NCI-H345 treated with DMSO at 0.1 percent for 48 hours (cell line): ENCODE results near the gene CCDC200.
"Not testable (repeated sequence)": the region's sequence is repeated elsewhere in the genome, so short reads cannot be mapped to it uniquely, and the experiment has no call there.

Experiments used
- DNase-seq: peaks from one replicate; lab custom pipeline; 2025; ENCODE audit not compliant: unreplicated experiment; lab: John Stamatoyannopoulos, UW

The CCDC200 gene

DNA sequence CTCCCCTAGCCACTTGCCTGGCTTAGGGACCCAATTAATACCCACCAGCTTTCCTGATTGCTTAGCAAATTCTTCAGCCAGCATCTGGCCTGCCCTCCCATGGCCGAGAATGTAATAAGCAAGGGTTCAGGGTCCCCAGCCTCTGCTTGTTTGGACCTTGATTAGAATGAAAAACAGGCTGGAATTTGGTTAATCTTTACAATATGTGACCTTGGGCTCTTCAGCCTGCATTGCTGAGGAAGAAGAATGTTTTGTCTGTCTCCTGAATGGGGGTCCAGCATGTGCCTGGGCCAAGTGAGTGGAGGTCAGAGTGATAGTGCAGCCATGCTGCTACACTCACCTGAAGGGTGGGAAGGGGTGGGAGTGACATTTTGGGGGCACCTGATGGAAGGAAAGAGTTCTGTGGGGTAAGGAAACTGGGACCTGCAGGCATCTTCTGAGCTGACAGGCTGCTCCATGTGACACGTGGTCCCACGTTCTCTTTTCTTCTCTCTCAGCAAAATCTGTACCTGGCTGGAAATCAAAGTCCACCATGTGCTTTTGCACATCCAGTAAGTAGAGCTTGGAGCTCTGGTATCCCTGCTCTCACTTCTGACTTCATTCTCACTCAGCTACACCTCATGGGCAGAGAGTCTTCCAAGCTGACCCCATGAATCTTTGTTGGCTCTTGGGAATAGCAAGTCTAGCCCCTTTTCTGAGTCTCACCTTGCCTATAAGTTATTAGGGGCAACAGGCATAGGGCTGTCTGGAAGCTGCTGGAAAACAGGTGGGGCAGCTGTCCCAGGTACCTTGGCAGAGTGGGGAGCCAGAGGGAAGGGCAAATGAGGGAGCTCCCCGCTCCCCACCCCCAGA lies 11.4 kb downstream of the CCDC200 start:
- no peak for DNase-seq

DNA sequence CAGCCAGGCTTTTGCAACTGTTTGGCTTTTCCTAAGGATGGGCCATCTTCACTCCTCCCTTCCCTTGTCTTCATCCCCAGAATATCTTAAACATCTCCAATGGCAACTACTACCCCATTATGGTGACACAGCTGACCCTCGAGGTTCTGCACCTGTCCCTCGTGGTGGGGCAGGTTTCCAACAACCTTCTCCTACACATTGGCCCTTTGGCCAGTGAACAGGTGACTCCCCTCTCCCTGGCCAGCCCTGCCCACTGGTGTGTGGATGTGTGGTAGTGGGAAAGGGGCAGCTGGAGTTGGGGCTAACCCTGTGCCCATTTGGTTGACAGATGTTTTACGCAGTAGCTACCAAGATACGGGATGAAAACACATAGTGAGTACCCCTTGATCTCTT lies 12.1 kb downstream of the CCDC200 start:
- no peak for DNase-seq

DNA sequence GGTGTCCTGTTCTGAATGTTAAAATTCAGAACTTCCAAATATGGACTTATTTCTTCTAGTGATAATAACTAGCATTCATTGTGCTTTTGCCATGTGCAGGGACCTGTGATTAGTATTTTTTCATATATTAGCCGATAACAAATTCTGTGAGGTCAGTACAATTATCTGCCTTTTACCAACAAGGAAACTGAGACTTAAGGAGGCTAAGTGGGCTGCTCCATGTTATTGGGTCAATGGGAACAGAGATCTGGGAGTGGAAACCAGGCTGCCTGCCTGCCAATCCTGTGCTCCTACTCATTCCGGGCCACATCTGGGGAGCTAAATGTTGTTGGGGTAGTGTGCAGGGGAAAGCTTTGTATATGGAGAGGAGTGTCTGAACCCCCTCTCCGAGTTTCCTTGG lies 13.1 kb downstream of the CCDC200 start:
- no peak for DNase-seq

DNA sequence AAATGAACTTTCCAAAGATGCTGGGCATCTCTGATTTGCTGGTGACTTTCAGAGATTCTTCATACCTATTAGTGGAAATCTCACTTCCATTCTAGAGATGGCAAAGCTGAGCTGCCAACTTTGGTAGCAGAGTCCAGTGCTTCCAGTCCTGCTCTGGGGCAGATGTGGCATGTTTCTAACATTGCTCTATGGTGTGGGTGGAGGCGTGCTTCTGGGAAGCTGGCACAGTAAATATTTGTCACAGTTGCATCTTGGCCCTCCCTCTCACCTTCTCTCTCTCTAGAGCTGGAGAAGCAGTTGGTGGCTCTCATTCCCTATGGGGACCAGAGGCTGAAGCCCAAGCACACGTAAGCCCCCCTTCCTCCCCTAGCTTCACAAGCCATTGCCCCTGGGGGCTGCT lies 14.9 kb downstream of the CCDC200 start:
- DNase-seq: no peak

DNA sequence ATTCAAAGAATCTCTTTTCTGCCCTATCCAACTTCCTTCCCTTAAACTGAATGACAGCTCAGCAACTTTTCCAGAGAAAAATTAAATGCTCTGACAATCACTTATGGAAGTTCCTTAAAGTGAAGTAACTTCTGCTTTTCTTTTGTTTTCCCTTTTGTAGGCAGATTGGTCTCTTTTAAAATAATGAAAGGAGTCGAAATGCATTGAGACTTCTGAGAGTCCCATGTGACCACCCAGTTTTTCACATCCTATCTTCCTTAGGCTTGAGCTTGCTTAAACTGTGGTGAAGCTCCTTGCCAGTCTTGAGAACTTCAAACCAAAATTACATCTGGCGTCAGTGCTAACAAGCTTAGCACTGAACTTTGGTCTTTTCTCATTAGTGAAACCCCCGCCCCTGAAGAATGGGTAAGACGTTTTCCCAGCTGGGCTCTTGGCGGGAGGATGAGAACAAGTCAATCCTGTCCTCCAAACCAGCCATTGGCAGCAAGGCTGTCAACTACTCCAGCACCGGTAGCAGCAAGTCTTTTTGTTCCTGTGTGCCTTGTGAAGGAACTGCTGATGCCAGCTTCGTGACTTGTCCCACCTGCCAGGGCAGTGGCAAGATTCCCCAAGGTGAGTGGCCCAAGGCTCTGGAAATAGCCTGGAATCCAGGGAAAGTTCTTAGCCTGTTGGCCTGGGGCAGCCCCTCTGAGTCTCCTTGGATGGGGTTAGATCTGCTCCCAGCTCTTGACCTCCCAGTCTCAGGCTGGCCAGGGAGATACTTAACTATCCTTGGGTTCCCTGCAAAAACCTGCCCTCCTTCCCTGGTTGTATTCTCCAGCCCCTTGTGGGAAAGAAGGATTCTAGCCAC lies 15.6 kb downstream of the CCDC200 start:
- DNase-seq: no peak

DNA sequence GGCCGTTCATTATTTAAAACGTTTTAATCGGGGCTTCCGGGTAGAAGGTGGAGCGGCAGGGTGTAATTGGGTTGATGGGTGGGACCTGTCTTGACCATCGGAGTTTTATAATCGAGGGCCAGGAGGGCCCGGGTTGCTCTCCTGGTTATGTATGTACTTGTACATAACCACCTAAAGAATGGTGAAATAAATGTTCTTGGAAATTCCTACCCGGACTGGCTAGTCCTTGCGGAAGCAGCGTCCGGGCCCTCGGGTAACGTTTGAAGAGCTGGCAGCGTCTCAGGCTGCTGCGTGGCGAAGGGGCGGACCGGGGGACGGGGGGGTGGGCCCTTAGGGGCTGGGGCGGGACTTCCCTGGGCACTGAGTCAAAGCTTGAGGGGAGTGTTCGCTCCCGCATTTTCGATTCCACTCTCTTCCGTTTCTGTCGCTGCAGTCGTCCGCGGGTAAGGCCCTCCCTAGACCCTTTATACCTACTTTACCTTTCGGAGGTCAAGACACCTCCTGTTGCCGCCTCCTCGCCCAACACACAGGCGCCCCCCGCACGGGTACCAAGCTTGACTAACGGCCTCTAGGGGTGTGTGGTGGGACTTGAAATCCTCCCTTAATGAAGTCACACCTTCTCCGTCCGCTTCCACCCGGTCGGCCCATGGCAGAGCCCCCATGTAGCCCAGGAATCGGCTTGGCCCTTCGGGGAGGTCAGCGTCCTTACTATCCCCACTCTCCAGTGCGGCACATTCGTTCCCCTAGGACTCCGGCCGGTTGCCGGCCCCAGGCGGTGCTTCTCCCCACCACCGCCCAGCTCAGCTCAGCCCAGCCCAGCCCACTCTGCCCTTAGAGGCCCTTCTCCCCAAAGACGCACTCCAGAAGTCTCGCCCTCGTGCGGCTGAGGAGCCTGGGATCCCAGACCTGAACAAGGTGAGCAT lies 16.7 kb downstream of the CCDC200 start, which contains the start of gene TMEM106A:
TSS of gene TMEM106A (plus strand) at position 396 of the 923 bp plus-strand sequence. CDS start 1,167 bp downstream, outside the sequence.
- DNase-seq: no peak

DNA sequence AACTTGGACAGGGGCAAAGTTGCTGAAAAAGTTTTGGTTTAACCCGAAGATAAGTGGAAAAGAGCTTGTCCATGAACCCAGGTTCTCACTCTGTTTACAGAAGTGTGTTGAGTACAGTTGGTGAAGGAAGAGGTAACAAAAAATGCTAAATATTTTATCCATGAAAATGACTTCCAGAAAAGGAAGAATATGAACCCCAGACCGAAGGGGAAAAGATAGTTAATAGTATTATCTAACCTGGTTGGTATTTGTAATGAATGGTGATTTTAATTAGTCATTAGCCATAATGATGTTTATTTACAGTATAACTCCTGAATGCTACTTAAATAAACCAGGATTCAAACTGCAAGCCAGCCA lies 17.3 kb downstream of the CCDC200 start:
- DNase-seq: no peak

DNA sequence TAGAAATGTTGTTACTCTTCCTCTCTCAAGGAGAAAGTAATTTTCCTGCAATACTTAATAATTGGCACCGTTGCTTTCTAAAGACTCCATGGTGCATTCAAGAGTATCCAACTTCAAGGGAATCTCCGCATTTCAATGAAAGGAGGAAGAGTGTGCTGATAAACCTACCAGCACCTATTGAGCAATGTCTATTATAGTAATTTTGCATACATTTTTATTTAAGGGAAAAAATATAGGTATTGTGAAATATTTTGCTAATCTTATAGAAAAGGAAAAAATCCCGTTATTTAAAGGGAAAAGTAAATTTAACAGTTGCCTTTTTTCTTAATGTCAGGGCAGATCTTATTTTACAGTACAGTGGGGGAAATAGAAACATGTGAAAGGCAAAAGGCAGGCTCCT lies 17.8 kb downstream of the CCDC200 start:
- DNase-seq: no peak

DNA sequence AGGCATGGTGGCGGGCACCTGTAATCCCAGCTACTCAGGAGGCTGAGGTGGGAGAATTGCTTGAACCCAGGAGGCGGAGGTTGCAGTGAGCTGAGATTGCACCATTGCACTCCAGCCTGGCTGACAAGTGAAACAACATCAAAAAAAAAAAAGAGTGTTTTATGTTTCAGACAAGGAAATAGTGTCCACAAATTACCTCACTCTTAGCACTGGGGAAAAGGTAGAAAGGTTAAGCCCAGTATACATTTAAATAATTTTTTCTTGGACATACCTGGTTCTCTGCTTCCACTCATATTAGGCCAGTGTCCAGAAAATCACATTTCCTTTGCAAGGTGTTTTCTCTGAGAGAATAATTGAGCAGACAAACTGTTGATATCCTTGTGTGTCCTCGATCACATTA lies 25.4 kb downstream of the CCDC200 start:
- DNase-seq: not testable (repeated sequence)

DNA sequence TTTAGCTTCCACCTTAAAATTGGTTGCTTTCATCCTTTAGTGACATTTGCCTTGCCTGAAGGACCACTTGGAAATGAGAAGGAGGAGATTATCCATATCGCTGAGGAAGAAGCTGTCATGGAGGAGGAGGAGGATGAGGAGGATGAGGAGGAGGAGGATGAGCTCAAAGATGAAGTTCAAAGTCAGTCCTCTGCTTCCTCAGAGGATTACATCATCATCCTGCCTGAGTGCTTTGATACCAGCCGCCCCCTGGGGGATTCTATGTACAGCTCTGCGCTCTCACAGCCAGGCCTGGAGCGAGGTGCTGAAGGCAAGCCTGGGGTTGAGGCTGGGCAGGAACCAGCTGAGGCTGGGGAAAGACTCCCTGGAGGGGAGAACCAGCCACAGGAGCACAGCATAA lies 28.3 kb downstream of the CCDC200 start:
- DNase-seq: no peak

DNA sequence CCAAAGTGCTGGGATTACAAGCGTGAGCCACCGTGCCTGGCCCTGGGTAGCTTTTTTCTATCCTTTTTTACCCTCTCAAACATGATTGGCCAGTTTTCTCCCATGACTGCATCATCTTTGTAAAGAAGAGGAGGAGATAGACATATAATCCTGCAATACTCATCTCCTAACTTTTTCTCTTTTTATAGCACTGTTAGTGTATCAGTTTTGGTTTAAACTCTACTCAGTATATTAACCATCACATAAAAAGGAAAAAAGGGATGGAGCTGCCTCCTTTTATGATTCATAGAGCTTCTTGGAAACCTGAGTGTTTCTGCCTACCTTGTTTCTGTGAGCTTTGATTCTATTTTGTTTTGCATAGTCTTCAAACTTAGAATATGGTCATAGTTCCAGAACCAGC lies 28.8 kb downstream of the CCDC200 start:
- DNase-seq: no peak

DNA sequence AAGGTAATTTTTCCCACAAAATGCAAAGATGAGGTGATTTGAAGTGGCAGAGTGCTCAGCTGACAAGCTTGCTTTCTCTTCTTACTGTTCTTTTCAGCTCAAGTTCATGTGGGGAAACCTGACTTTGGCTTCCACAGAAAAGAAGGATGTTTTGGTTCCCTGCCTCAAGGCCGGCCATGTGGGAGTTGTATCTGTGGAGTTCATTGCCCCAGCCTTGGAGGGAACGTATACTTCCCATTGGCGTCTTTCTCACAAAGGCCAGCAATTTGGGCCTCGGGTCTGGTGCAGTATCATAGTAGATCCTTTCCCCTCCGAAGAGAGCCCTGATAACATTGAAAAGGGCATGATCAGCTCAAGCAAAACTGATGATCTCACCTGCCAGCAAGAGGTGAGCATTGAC lies 35.2 kb downstream of the CCDC200 start:
- no peak for DNase-seq

DNA sequence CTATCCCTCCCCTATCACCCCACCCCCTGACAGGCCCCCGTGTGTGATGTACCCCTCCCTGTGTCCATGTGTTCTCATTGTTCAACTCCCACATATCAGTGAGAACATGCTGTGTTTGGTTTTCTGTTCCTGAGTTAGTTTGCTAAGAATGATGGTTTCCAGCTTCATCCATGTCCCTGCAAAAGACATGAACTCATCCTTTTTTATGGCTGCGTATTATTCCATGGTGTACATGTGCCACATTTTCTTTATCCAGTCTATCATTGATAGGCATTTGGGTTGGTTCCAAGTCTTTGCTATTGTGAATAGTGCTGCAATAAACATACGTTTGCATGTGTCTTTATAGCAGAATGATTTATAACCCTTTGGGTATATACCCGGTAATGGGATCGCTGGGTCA lies 41.8 kb downstream of the CCDC200 start:
- not testable (repeated sequence) for DNase-seq

DNA sequence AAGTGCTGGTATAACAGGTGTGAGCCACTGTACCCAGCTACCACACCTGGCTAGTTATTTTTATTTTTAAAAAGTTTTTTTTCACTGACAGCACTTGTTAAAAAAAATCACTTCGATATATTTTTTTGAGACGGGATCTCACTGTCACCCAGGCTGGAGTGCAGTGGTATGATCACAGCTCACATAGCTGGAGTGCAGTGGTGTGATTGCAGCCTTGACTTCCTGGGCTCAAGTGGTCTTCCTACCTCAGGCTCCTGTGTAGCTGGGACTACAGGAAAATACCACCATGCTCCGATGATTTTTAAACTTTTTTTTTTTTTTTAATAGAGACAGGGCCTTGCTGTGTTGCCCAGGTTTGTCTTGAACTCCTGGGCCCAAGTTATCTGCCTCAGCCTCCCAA lies 44.5 kb downstream of the CCDC200 start:
- DNase-seq: no peak

DNA sequence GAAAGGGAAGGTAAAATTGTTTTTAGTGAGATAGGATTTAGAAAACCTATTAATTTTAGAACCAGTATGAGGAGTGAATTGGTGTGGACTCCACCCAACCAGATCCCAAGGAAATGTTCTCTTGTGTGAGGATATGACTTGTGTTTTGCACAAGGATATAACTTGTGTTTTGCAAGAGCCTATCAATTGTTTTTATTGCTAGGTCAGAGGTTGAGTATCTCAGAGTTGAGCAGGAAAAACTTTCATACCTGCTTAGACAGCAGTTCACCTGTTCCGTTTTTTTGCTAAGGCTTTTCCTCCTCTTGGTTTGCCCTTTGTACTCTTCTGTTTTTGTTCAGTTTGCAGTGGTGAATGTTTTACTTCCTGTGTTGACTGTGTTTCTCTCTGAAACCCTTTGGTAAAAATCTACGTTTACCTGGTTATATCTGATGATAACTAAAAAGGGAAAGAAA lies 52.3 kb downstream of the CCDC200 start:
- DNase-seq: no peak

DNA sequence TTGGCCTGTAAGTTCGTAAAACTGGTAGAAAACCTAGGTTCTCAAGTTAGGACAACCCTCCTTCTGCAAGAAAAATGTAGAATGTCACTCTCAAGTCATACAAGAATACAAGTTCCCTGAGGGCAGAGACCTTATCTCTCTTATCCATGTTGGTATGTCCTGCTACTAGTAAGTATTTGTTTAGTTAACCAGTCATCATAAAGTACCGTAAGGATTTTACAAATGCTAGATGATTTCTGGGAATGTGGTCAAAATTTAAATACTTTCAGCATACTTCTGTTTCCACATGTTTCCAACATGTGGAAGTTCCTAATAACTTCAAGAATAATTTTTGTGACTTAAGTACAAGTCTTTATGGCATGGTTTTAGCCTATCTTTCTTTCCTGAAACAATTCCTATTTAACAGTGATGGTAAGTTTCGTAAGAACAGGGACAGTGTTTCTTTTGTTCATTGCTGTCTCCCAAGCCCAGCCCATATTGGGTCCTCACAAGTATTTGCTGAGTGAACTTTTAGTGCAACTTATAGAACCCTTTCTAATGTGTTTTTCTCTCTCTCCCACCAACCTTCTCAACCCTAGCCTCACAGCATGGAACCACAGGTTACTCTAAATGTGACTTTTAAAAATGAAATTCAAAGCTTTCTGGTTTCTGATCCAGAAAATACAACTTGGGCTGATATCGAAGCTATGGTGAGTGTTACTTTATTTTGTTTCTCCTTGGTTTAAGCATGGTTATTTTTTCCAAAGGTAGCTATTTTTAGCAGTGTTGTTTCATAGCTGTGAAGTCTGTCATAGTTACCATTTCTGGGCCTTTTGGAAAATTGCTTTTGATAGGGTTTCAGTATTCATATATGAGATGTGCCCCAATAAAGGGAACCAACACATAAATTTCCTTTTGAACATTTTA lies 53.0 kb downstream of the CCDC200 start:
- DNase-seq: no peak

DNA sequence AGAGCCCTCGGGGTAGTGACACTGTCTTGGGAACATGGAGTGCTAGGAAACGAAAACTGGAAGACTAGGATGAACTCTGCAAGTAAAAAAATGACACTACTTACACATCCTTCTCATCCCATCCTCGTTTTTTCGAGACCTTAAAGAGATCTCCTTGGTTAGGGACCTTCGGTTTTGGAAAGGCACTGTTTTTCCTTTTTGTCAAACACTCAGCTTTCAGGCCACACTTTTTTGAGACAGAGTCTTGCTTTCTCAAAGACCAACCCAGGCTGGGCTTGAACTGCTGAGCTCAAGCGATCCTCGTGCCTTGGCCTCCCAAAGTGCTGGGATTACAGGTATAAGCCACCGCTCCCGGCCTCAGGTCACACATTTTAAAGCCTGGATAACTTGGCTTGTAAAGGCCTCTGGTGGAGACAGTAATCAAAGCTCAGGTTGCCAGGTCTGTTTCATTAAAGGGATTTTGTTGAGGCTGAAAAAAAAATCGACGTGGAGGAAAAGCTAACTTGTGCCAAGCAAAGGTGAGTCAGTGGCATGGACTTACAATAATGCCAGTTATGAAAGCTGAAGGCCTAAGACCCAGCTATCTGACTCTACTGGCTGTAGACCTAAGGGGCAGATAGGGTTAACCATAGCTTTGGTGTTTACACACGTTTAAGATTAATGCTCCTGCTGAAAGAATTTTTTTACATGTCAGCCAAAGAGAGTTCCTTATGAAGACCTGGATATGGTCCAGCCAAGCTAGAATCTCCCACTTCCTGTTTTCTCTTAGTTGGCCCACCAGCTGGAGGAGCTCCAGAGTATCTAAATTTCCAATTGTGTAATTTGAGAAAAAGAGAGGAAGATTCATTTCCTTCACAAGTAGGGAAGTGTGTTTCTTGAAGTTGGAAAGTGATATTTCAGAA lies 56.6 kb downstream of the CCDC200 start:
- no peak for DNase-seq
